ENCODE results near the gene PSMB11.

Gene PSMB11

GRCh38 chr14:23089498-23090253, 47.7 kb downstream of the PSMB11 start:
- DNase-seq = no peak

- no peak for DNase-seq
Measured at GRCh38 chr14:23090254-23090636, 48.2 kb downstream of the PSMB11 start.

- DNase-seq = no peak
Measured at GRCh38 chr14:23091294-23092225, 49.5 kb downstream of the PSMB11 start.

GRCh38 chr14:23093104-23093503, 51.1 kb downstream of the PSMB11 start:
- DNase-seq = no peak

- DNase-seq = no peak
Measured at GRCh38 chr14:23093526-23093925, 51.5 kb downstream of the PSMB11 start.

Measured in NCI-H2171 (cell line).